Measurements from ENCODE around the gene ATOSB.
"Not testable (repeated sequence)": the region's sequence is repeated elsewhere in the genome, so short reads cannot be mapped to it uniquely, and the experiment has no call there.

Gene ATOSB

GRCh38 chr9:35158501-35159280 lies 43.0 kb upstream of the ATOSB start:
- H3K36me3 ChIP-seq (ENCODE audit: control insufficient read depth in 2 of 2, insufficient read depth in 1 of 2, low read length in 2 of 2): no peaks in the 10 kb centered on the region
- ChIA-PET POLR2A (no interaction called here), CTCF (interaction anchor here (0.9 kb wide), 1 partner anchor 100 kb away, joined by 4 read pairs; no protein-coding TSS in a partner anchor)
- no peak overlapping the region for H3K27ac ChIP-seq (ENCODE audit: extremely low read depth, low read depth, low read length)
- peaks cover 7% of the 10 kb centered on the region for H3K4me1 ChIP-seq (ENCODE audit: control insufficient read depth, insufficient read depth, low read length)
- no peak overlapping the region for H3K4me3 ChIP-seq (ENCODE audit: low read depth, low read length)
- H3K9me3 ChIP-seq (ENCODE audit: control insufficient read depth, insufficient read depth, low read depth, low read length): no peaks in the 10 kb centered on the region
- no peak for TF ChIP-seq BCL11A (tag by site-specific recombination; IDR thresholded peaks at IDR 0.05; ENCODE audit: low read depth)
- no peak for TF ChIP-seq SETDB1 (IDR thresholded peaks at IDR 0.05; ENCODE audit: insufficient read length, low read length)
- no peak for TF ChIP-seq KLF8 (tag by site-specific recombination; IDR thresholded peaks at IDR 0.05)
- no peak for TF ChIP-seq AEBP2 (tag by site-specific recombination; IDR thresholded peaks at IDR 0.05; ENCODE audit: borderline replicate concordance)
- no peak for TF ChIP-seq ZNF48 (tag by site-specific recombination; IDR thresholded peaks at IDR 0.05)
- no peak for TF ChIP-seq ZNF623 (tag by site-specific recombination; IDR thresholded peaks at IDR 0.05)
- TF ChIP-seq ZNF488 (tag by site-specific recombination; IDR thresholded peaks at IDR 0.05): no peak
- TF ChIP-seq ZEB2 (tag by site-specific recombination; IDR thresholded peaks at IDR 0.05): no peak
- TF ChIP-seq PRDM1 (tag by site-specific recombination; IDR thresholded peaks at IDR 0.05): no peak
- no peak for TF ChIP-seq ZNF266 (tag by site-specific recombination; IDR thresholded peaks at IDR 0.05; ENCODE audit: low read depth)
- TF ChIP-seq ZNF19 (tag by site-specific recombination; IDR thresholded peaks at IDR 0.05; ENCODE audit: low read depth): no peak
- TF ChIP-seq ZSCAN23 (tag by site-specific recombination; IDR thresholded peaks at IDR 0.05): no peak
- no peak for TF ChIP-seq BCL6B (tag by site-specific recombination; IDR thresholded peaks at IDR 0.05)
- TF ChIP-seq ZNF174 (tag by site-specific recombination; IDR thresholded peaks at IDR 0.05): no peak
- no peak for TF ChIP-seq ZFP41 (tag by site-specific recombination; IDR thresholded peaks at IDR 0.05; ENCODE audit: borderline replicate concordance)
- no peak for TF ChIP-seq ZNF221 (tag by site-specific recombination; IDR thresholded peaks at IDR 0.05; ENCODE audit: borderline replicate concordance)
- TF ChIP-seq RBAK (tag by site-specific recombination; IDR thresholded peaks at IDR 0.05): no peak
- TF ChIP-seq ELK4 (IDR thresholded peaks at IDR 0.05; ENCODE audit: borderline replicate concordance, low read depth, low read length): no peak
- no peak for TF ChIP-seq ZNF529 (tag by site-specific recombination; IDR thresholded peaks at IDR 0.05; ENCODE audit: insufficient replicate concordance)
- no peak for TF ChIP-seq ZNF777 (tag by site-specific recombination; IDR thresholded peaks at IDR 0.05; ENCODE audit: borderline replicate concordance)

- CTCF ChIA-PET: interaction anchor here (0.9 kb wide), 1 partner anchor 101 kb away, joined by 4 read pairs; no protein-coding TSS in a partner anchor
- H3K4me3 ChIP-seq (ENCODE audit: low read depth, low read length); POLR2A ChIA-PET; H3K4me1 ChIP-seq (ENCODE audit: control insufficient read depth, insufficient read depth, low read length); H3K36me3 ChIP-seq (ENCODE audit: control insufficient read depth in 2 of 2, insufficient read depth in 1 of 2, low read length in 2 of 2); H3K27ac ChIP-seq (ENCODE audit: extremely low read depth, low read depth, low read length); H3K9me3 ChIP-seq (ENCODE audit: control insufficient read depth, insufficient read depth, low read depth, low read length): not testable (repeated sequence)
Observed at GRCh38 chr9:35157836-35158235, 42.2 kb upstream of the ATOSB start.
